Right lobe of liver (tissue), 4 donors: ENCODE data around the gene NEU2.

Source experiments
- CTCF ChIP-seq, 4 donors: fragments of 200-600 bp in 3 of 4; fragments of 450-650 bp in 1 of 4; IDR thresholded peaks; one replicate each; pipeline versions ENCODE4 v1.5.1 to v1.8.0; 2016 to 2022; ENCODE audit warnings: antibody characterized with exemption in 4 of 4, mild to moderate bottlenecking in 2 of 4
- POLR2A ChIP-seq: fragments of 450-650 bp; IDR thresholded peaks from one replicate; pipeline ENCODE4 v1.6.1; 2017; ENCODE audit warnings: antibody characterized with exemption, mild to moderate bottlenecking
- donor health status: DM: no; HTN: no; CAD: no.
- donor health status: DM: no; HTN: no; CAD: no.
- donor health status: DM: no; HTN: yes; CAD: no.

- TF ChIP-seq CTCF (IDR thresholded peaks at IDR 0.05), result no peak
- TF ChIP-seq POLR2A, result no peak
Observed at GRCh38 chr2:233022561-233022960, 9.9 kb upstream of the NEU2 start.
